K562 (cell line): Measurements from ENCODE around the gene FDX2. TPM values are rescaled to one million over a fixed set of nuclear protein-coding genes. Genes with fewer than 3 reads are reported as not detected.

Experiments used
- ATAC-seq: fragments of 200-7000 bp; cut with Tn5 transposase; 3 replicates; pipeline ENCODE4 v1.9.1; 2020; ENCODE audit warnings: moderate library complexity
- BruUV-seq: library from RNA; stranded (reverse); fragments of 400-500 nt; replicated peaks from 2 replicates; lab custom pipeline; 2021; lab: Mats Ljungman, UMichigan
- CTCF ChIA-PET: fragments of 300-600 bp; formaldehyde crosslinking; extraction: SDS; loops from one replicate; lab custom pipeline; 2021; ENCODE audit warnings: low intra/inter-chr PET ratio; lab: Yijun Ruan, JAX
- POLR2A ChIA-PET: fragments of 300-600, 350-650 bp; sonication (Branson Sonifier 250); formaldehyde crosslinking; extraction: SDS; loops from one replicate; lab custom pipeline; 2021; ENCODE audit warnings: antibody characterized with exemption, inconsistent platforms; lab: Yijun Ruan, JAX
- DNase-seq, 4 experiments: peaks; one replicate each; pipeline versions ENCODE4 v3.0.0 to v3.0.0-alpha.2; 2011 to 2018; ENCODE audit warnings: low spot score in 3 of 4, mixed read lengths in 3 of 4; ENCODE audit errors: extremely low read depth in 1 of 4
- FAIRE-seq: peaks from 2 replicates; lab custom pipeline; 2011; peaks lifted over from hg19 to GRCh38; lab: Jason Lieb, UNC
- H2AFZ ChIP-seq: 2 replicates; pipeline ENCODE4 v1.6.0; 2011; ENCODE audit warnings: low read depth, low read length, control low read depth, inconsistent platforms
- H3K27ac ChIP-seq: fragments of 200-600 bp; 3 replicates; pipeline ENCODE4 v1.8.0; 2011; ENCODE audit warnings: low read depth, mild to moderate bottlenecking, control low read depth, inconsistent platforms, low read length, moderate library complexity, mixed read lengths; ENCODE audit errors: extremely low read depth
- H3K27me3 ChIP-seq, 2 experiments: fragments of 300-600 bp in 1 of 2; 2 replicates in 1 of 2; 3 replicates in 1 of 2; pipeline versions ENCODE4 v1.6.0 to v1.8.0; 2011; ENCODE audit warnings: inconsistent platforms in 2 of 2, low read length in 2 of 2, mild to moderate bottlenecking in 1 of 2, mixed read lengths in 1 of 2, moderate library complexity in 1 of 2; ENCODE audit not compliant: control insufficient read depth in 2 of 2, insufficient read depth in 2 of 2
- H3K36me3 ChIP-seq: fragments of 300-600 bp; 3 replicates; pipeline ENCODE4 v1.8.0; 2011; ENCODE audit warnings: mild to moderate bottlenecking, low read length, inconsistent platforms; ENCODE audit not compliant: control insufficient read depth, insufficient read depth
- H3K4me1 ChIP-seq, 2 experiments: fragments of 200-600 bp in 1 of 2; replicated peaks in 1 of 2; 2 replicates in 1 of 2; 3 replicates in 1 of 2; pipeline versions ENCODE4 v1.5.1 to v1.8.0; 2011; ENCODE audit warnings: inconsistent platforms in 2 of 2, low read length in 2 of 2, mild to moderate bottlenecking in 1 of 2, mixed read lengths in 1 of 2, moderate library complexity in 1 of 2; ENCODE audit not compliant: control insufficient read depth in 2 of 2, insufficient read depth in 2 of 2
- H3K4me2 ChIP-seq: 2 replicates; pipeline ENCODE4 v1.6.1; 2011; ENCODE audit warnings: low read length, control low read depth, inconsistent platforms, mixed read lengths; ENCODE audit not compliant: insufficient read depth
- H3K4me3 ChIP-seq: fragments of 200-600 bp; sonication (generic), shearing (Covaris generic); 2 replicates; pipeline ENCODE4 v1.5.1; 2016; ENCODE audit warnings: control low read depth, inconsistent platforms
- H3K79me2 ChIP-seq: fragments of 200-600 bp; 3 replicates; pipeline ENCODE4 v1.8.0; 2011; ENCODE audit warnings: low read length, inconsistent platforms; ENCODE audit not compliant: control insufficient read depth, insufficient read depth
- H3K9ac ChIP-seq, 2 experiments: 2 replicates each; pipeline versions ENCODE4 v1.6.0 to v1.6.1; 2011; ENCODE audit warnings: low read depth in 2 of 2, low read length in 2 of 2, control low read depth in 1 of 2, inconsistent platforms in 1 of 2, mild to moderate bottlenecking in 1 of 2, mixed read lengths in 1 of 2; ENCODE audit not compliant: insufficient read depth in 1 of 2
- H3K9me1 ChIP-seq: one replicate; pipeline ENCODE4 v1.6.0; 2011; ENCODE audit warnings: inconsistent platforms, mild to moderate bottlenecking, low read length, moderate library complexity; ENCODE audit not compliant: control insufficient read depth, insufficient read depth
- H3K9me3 ChIP-seq: replicated peaks from 2 replicates; pipeline ENCODE4 v1.5.1; 2011; ENCODE audit warnings: low read depth, low read length, inconsistent platforms; ENCODE audit not compliant: control insufficient read depth, insufficient read depth
- H4K20me1 ChIP-seq: replicated peaks from 2 replicates; pipeline ENCODE4 v1.6.1; 2011; ENCODE audit warnings: low read length, inconsistent platforms, mixed read lengths; ENCODE audit not compliant: control insufficient read depth, insufficient read depth
- IFI16 ChIP-seq: fragments of 250-450 bp; sonication (Bioruptor Pico); IDR thresholded peaks from 2 replicates; pipeline ENCODE4 v2.1.2; 2022; ENCODE audit warnings: mild to moderate bottlenecking, inconsistent platforms
- JUND ChIP-seq, 2 experiments: IDR thresholded peaks; 2 replicates in 1 of 2; 3 replicates in 1 of 2; pipeline ENCODE4 v1.6.1; 2011; ENCODE audit warnings: borderline replicate concordance in 2 of 2, low read depth in 2 of 2, low read length in 2 of 2, improper control_type of control experiment in 1 of 2, missing biosample characterization in 1 of 2, missing genetic modification characterization in 1 of 2, missing genetic modification reagents in 1 of 2
- MAZ ChIP-seq, 2 experiments: fragments of 450-650 bp in 1 of 2; sonication (generic) in 1 of 2; formaldehyde crosslinking; IDR thresholded peaks in 1 of 2; conservative IDR thresholded peaks in 1 of 2; 2 replicates each; pipeline versions ENCODE4 v1.4.0 to v1.5.0; 2020; ENCODE audit warnings: mild to moderate bottlenecking in 1 of 2, missing genetic modification reagents in 1 of 2
- MCM5 ChIP-seq: fragments of 450-650 bp; IDR thresholded peaks from 2 replicates; pipeline ENCODE4 v1.6.1; 2016; ENCODE audit warnings: low read depth
- RB1 ChIP-seq: fragments of 450-650 bp; IDR thresholded peaks from 2 replicates; pipeline ENCODE4 v1.6.1; 2017; ENCODE audit warnings: low read depth, mild to moderate bottlenecking
- RREB1 ChIP-seq: fragments of 250-450 bp; sonication (Bioruptor Pico); IDR thresholded peaks from 2 replicates; pipeline ENCODE4 v1.4.0; 2020
- TBL1XR1 ChIP-seq, 2 experiments: IDR thresholded peaks; 2 replicates each; pipeline ENCODE4 v1.6.1; 2012; ENCODE audit warnings: improper control_type of control experiment in 2 of 2, low read length in 2 of 2, mild to moderate bottlenecking in 1 of 2
- ZNF24 ChIP-seq: fragments of 450-650 bp; IDR thresholded peaks from 2 replicates; pipeline ENCODE4 v1.6.1; 2016
- WGBS: fragments of 100-300 bp; shearing (Covaris generic); methylation state at CpG from one replicate; pipeline ENCODE4 v1.1.6; 2016; ENCODE audit warnings: low coverage, mixed read lengths; ENCODE audit not compliant: insufficient coverage; ENCODE audit errors: missing lambda C conversion rate; 5-methylcytosine and 5-hydroxymethylcytosine counted together
- in situ Hi-C: fragments of 300-500 bp; cut with MboI; formaldehyde crosslinking; loops from 4 replicates; pipeline ENCODE4 v1.15.0; 2018; ENCODE audit warnings: inconsistent platforms, mixed read lengths
- intact Hi-C: fragments of 100-400 bp; cut with micrococcal nuclease; formaldehyde crosslinking; loops from 2 replicates; pipeline ENCODE4 v1.14.2; 2022
- polyA plus RNA-seq, 8 experiments: library from polyadenylated mRNA; depleted of rRNA in 4 of 8; stranded (reverse) in 5 of 8; unstranded in 3 of 8; fragments of >200 nt; fragmentation: Nextera tagmentation in 2 of 8; fragmentation: Illumina TruSeq in 1 of 8; extraction: Ambion mirVana in 2 of 8; extraction: Trizol in 1 of 8; gene quantifications; 2 replicates each; pipeline versions ENCODE4 v1.2.1 to v1.2.3, GENCODE V29; 2011 to 2014; ENCODE audit warnings: inconsistent platforms in 1 of 8, missing spikeins in 1 of 8
- total RNA-seq, 7 experiments: library from RNA; depleted of rRNA in 6 of 7; stranded (reverse); fragments of >200 nt in 6 of 7; fragmentation: Illumina TruSeq in 2 of 7; extraction: Trizol in 2 of 7; gene quantifications; 2 replicates each; pipeline versions ENCODE4 v1.2.1 to v1.2.3, GENCODE V29; 2011 to 2021; ENCODE audit warnings: low replicate concordance in 1 of 7
- TF ChIP-seq, protein P1 (sequence below): fragments of 250-450 bp; sonication (Bioruptor Pico); IDR thresholded peaks from 2 replicates; pipeline ENCODE4 v1.8.0; 2022; ENCODE audit warnings: inconsistent platforms
- TF ChIP-seq, protein P2 (sequence below): fragments of 200-400 bp; formaldehyde crosslinking; IDR thresholded peaks from 2 replicates; pipeline ENCODE4 v1.6.1; 2017; ENCODE audit warnings: mild to moderate bottlenecking, low read depth, low read length, moderate library complexity

FDX2 gene
- total and polyA plus RNA-seq, 9 of the 15 experiments (the other 6 are each of a cell fraction or from before 2014, with no cell fraction given) = 2.5 to 49.8 (median 29.7) TPM

GRCh38 chr19:10290876-10291553 lies 24.8 kb downstream of the FDX2 start:
- H3K27ac ChIP-seq = peak overlapping the region; percentile 96
- ChIA-PET POLR2A (interaction anchor here (0.6 to 3.6 kb wide), 10 partner anchors 9 to 279 kb away, joined by 3 to 23 read pairs (median 4); partner anchors contain the start of genes ICAM1 and RAVER1), CTCF (no interaction called here)
- peak; percentile 79 to 97 (median 84) for DNase-seq
- in situ Hi-C loops (no loop called here), intact Hi-C loops (no loop called here)
- H3K9ac ChIP-seq = peak overlapping the region; percentile 91 to 99
- H3K79me2 ChIP-seq = peaks cover 85% of the 10 kb centered on the region
- H3K4me3 ChIP-seq = peak overlapping the region; percentile 79
- H3K27me3 ChIP-seq = no peaks in the 10 kb centered on the region
- H3K9me1 ChIP-seq = no peaks in the 10 kb centered on the region
- BruUV-seq = TSS peak; percentile 45
- peak overlapping the region; percentile 23; the same call in 1 of the 2 replicates for H2AFZ ChIP-seq
- peak; percentile 70 for FAIRE-seq
- ATAC-seq = peak; percentile 34
- peaks cover 39% of the 10 kb centered on the region for H3K36me3 ChIP-seq
- no peaks in the 10 kb centered on the region; the same call in 1 of the 2 replicates for H4K20me1 ChIP-seq
- whole genome bisulfite sequencing = 0% methylated on average over 34 of the region's 57 CpGs
- H3K4me2 ChIP-seq = peak overlapping the region; percentile 99
- peaks cover 18 to 92% of the 10 kb centered on the region in 2 experiments; a peak in 4 of 5 replicates for H3K4me1 ChIP-seq
- H3K9me3 ChIP-seq = peaks cover 2% of the 10 kb centered on the region; the same call in 1 of the 2 replicates
- TF ChIP-seq JUND (IDR thresholded peaks at IDR 0.05; ENCODE audit: borderline replicate concordance, low read depth, low read length) (0 out of 2 replicates have a peak, but pooled peaks have one; percentile 32), JUND (tag; IDR thresholded peaks at IDR 0.05; ENCODE audit: borderline replicate concordance, low read depth, low read length) (no peak), TBL1XR1 (IDR thresholded peaks at IDR 0.05; ENCODE audit: low read length in 2 of 2) (no peak), ZNF24 (no peak), MCM5 (no peak), RREB1 (0 out of 2 replicates have a peak, but pooled peaks have one; percentile 15), IFI16 (CRISPR knock-in tag) (no peak), RB1 (peak; percentile 48; the same call in 1 of the 2 replicates), MAZ (CRISPR knock-in tag; conservative IDR thresholded peaks at IDR 0.05 in 1 of 2, IDR thresholded peaks at IDR 0.05 in 1 of 2) (peak; percentile 70 to 81)
- TF ChIP-seq, protein P1, sequence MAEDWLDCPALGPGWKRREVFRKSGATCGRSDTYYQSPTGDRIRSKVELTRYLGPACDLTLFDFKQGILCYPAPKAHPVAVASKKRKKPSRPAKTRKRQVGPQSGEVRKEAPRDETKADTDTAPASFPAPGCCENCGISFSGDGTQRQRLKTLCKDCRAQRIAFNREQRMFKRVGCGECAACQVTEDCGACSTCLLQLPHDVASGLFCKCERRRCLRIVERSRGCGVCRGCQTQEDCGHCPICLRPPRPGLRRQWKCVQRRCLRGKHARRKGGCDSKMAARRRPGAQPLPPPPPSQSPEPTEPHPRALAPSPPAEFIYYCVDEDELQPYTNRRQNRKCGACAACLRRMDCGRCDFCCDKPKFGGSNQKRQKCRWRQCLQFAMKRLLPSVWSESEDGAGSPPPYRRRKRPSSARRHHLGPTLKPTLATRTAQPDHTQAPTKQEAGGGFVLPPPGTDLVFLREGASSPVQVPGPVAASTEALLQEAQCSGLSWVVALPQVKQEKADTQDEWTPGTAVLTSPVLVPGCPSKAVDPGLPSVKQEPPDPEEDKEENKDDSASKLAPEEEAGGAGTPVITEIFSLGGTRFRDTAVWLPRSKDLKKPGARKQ (CRISPR knock-in tag) = no peak
- TF ChIP-seq, protein P2, sequence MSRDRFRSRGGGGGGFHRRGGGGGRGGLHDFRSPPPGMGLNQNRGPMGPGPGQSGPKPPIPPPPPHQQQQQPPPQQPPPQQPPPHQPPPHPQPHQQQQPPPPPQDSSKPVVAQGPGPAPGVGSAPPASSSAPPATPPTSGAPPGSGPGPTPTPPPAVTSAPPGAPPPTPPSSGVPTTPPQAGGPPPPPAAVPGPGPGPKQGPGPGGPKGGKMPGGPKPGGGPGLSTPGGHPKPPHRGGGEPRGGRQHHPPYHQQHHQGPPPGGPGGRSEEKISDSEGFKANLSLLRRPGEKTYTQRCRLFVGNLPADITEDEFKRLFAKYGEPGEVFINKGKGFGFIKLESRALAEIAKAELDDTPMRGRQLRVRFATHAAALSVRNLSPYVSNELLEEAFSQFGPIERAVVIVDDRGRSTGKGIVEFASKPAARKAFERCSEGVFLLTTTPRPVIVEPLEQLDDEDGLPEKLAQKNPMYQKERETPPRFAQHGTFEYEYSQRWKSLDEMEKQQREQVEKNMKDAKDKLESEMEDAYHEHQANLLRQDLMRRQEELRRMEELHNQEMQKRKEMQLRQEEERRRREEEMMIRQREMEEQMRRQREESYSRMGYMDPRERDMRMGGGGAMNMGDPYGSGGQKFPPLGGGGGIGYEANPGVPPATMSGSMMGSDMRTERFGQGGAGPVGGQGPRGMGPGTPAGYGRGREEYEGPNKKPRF = no peak
